Amniotic epithelial cell (primary cell): Measurements from ENCODE around the gene DLK1.

Experiments
- DNase-seq: peaks from one replicate; pipeline ENCODE4 v3.0.0-alpha.2; 2010; ENCODE audit warnings: low read depth

Gene DLK1

GRCh38 chr14:100733152-100733850, 6.6 kb downstream of the DLK1 start:
- no peak for DNase-seq

- DNase-seq, result no peak
These were observed 7.6 kb downstream of the DLK1 start for GRCh38 chr14:100734031-100734990.

- DNase-seq, result no peak
These were observed 8.6 kb downstream of the DLK1 start for GRCh38 chr14:100735271-100735670.

GRCh38 chr14:100736269-100737180, 9.8 kb downstream of the DLK1 start:
- no peak for DNase-seq

GRCh38 chr14:100737526-100737925, 10.8 kb downstream of the DLK1 start:
- DNase-seq, result no peak

GRCh38 chr14:100738269-100738691, 11.6 kb downstream of the DLK1 start:
- DNase-seq, result no peak

- DNase-seq, result no peak
These were observed 12.0 kb downstream of the DLK1 start for GRCh38 chr14:100738704-100739131.

GRCh38 chr14:100739306-100739705, 12.6 kb downstream of the DLK1 start:
- DNase-seq, result no peak

- no peak for DNase-seq
These were observed 13.6 kb downstream of the DLK1 start for GRCh38 chr14:100740196-100740825.

GRCh38 chr14:100740929-100741328, 14.2 kb downstream of the DLK1 start:
- DNase-seq, result no peak

GRCh38 chr14:100741966-100742365, 15.3 kb downstream of the DLK1 start:
- no peak for DNase-seq

- no peak for DNase-seq
These were observed 19.6 kb downstream of the DLK1 start for GRCh38 chr14:100746326-100746725.

GRCh38 chr14:100747021-100747586, 20.4 kb downstream of the DLK1 start:
- peak; percentile 99 for DNase-seq

- no peak for DNase-seq
These were observed 21.0 kb downstream of the DLK1 start for GRCh38 chr14:100747736-100748135.

- no peak for DNase-seq
These were observed 21.7 kb downstream of the DLK1 start for GRCh38 chr14:100748403-100748802.

- DNase-seq, result no peak
These were observed 22.3 kb downstream of the DLK1 start for GRCh38 chr14:100748944-100749343.

GRCh38 chr14:100749967-100750597, 23.4 kb downstream of the DLK1 start:
- DNase-seq, result no peak

- DNase-seq, result peak; percentile 15
These were observed 24.3 kb downstream of the DLK1 start for GRCh38 chr14:100750762-100751699.

GRCh38 chr14:100754020-100754419, 27.3 kb downstream of the DLK1 start:
- no peak for DNase-seq

- DNase-seq, result peak; percentile 40
These were observed 29.0 kb downstream of the DLK1 start for GRCh38 chr14:100755649-100756048.
